ENCODE data around the gene DACT1.

Gene DACT1

GRCh38 chr14:58626431-58626831 is 11.3 kb upstream of the DACT1 start:
- DNase-seq (ENCODE audit: low read depth in 2 of 2) = peak; percentile 25 to 67

DNA sequence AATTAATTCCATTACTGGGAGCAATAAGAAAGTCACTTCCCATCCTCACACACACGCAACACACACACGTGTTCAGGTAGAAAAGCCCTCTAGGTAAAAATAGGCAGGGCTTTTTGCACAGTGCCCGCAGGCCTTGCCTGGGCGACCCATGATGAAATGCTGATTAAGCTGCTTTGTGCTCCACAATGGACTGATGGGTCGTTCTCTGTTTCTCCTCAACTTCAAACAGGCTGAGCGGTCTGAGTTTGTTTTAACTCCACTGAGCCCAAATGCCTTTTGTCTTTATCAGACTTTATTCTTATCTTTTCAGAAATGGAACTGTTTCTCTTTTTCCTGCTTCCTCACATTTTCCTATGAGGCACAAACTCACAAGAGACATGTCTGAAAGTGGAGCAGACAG is 9.4 kb upstream of the DACT1 start:
- DNase-seq (ENCODE audit: low read depth in 2 of 2) = no peak
- no peak for TF ChIP-seq CTCF (IDR thresholded peaks at IDR 0.05; ENCODE audit: low read depth, low read length)
- no peak overlapping the region for H3K4me3 ChIP-seq (replicated peaks in 1 of 2; ENCODE audit: low read depth in 2 of 2, low read length in 2 of 2)

More at GRCh38 chr14:58626431-58626831, 11.3 kb upstream of the DACT1 start:
- no peak for TF ChIP-seq CTCF (IDR thresholded peaks at IDR 0.05; ENCODE audit: low read depth, low read length)
- H3K4me3 ChIP-seq (replicated peaks in 1 of 2; ENCODE audit: low read depth in 2 of 2, low read length in 2 of 2) = no peak overlapping the region

GRCh38 chr14:58629281-58629680 is 8.5 kb upstream of the DACT1 start:
- no peak for DNase-seq (ENCODE audit: low read depth in 2 of 2)
- H3K4me3 ChIP-seq (replicated peaks in 1 of 2; ENCODE audit: low read depth in 2 of 2, low read length in 2 of 2) = no peak overlapping the region
- no peak for TF ChIP-seq CTCF (IDR thresholded peaks at IDR 0.05; ENCODE audit: low read depth, low read length)

DNA sequence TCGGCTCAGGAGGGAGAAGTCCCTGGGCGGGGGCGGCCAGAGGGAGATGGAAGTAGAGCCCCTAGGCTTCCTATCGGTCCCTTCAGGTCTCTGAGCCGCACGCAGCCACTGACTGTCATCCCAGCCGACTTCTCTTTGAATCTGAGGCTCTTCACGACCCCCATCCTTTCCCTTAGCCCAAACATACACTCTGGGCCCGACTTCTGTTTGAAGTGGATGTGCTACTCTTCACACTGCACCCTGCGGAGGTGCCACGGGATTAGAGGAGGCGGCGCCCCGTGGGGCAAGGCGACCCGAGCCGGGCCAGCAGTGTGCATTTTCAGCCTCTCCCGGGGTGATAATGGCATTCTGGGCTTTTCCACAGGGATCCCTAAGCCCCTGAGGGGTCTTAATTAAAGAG is 6.0 kb upstream of the DACT1 start:
- H3K4me3 ChIP-seq (replicated peaks in 1 of 2; ENCODE audit: low read depth in 2 of 2, low read length in 2 of 2) = no peak overlapping the region
- no peak for TF ChIP-seq CTCF (IDR thresholded peaks at IDR 0.05; ENCODE audit: low read depth, low read length)
- DNase-seq (ENCODE audit: low read depth in 2 of 2) = no peak

- no peak for TF ChIP-seq CTCF (IDR thresholded peaks at IDR 0.05; ENCODE audit: low read depth, low read length)
- peak in 1 of 2 donors; percentile 14 for DNase-seq (ENCODE audit: low read depth in 2 of 2)
- H3K4me3 ChIP-seq (replicated peaks in 1 of 2; ENCODE audit: low read depth in 2 of 2, low read length in 2 of 2) = no peak overlapping the region
Measured at GRCh38 chr14:58633831-58634230, 3.9 kb upstream of the DACT1 start.

DNA sequence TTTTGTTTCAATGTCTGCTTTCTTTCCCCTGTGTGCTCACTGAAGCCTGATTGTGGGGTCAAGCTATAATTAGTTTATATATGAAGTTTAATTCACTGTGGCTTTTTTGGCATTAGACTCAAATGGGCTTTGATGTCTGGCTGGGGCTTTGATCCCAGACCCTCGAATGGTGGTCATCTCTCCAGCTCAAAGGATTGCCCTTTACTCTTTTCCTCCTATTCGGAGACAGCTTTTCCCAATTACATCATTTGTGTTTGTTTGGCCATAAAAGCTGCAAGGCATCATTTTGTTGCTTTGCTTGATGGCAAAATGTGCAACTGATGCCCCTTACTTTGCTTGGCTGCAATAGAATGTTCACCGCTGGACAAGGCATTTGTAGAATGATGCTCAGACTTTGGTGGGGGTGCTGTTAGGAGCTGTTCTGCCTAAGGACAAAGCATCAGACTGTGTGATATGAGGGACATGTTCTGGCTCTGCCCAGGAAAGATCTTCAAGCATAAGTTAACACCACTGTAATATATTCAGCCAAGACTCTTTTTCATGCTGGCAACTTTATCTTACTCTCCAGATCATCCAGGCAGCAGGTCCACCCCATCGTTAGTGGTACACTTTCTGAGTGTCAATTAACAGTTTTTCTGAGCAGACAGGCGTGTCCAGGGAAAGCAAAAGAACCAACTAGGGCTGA is 3.2 kb upstream of the DACT1 start:
- no peak for DNase-seq (ENCODE audit: low read depth in 2 of 2)
- H3K4me3 ChIP-seq (replicated peaks in 1 of 2; ENCODE audit: low read depth in 2 of 2, low read length in 2 of 2) = no peak overlapping the region
- TF ChIP-seq CTCF (IDR thresholded peaks at IDR 0.05; ENCODE audit: low read depth, low read length) = no peak

Measured in cardiac fibroblast (primary cell).